ENCODE measurements around the gene SLC35F2. TPM values are rescaled to one million over a fixed set of nuclear protein-coding genes. Genes with fewer than 3 reads are reported as not detected.
"Not testable (repeated sequence)": the region's sequence is repeated elsewhere in the genome, so short reads cannot be mapped to it uniquely, and the experiment has no call there.

The SLC35F2 gene, protein sequence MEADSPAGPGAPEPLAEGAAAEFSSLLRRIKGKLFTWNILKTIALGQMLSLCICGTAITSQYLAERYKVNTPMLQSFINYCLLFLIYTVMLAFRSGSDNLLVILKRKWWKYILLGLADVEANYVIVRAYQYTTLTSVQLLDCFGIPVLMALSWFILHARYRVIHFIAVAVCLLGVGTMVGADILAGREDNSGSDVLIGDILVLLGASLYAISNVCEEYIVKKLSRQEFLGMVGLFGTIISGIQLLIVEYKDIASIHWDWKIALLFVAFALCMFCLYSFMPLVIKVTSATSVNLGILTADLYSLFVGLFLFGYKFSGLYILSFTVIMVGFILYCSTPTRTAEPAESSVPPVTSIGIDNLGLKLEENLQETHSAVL
- 1 to 10 TPM; 4.7 to 5.3 TPM for total RNA-seq

GRCh38 chr11:107858217-107859070 is at the start of gene SLC35F2:
Gene SLC35F2, minus strand, starts transcription at chr11:107858787. Its CDS starts 20 bp downstream, at chr11:107858767.
- Mint-ChIP-seq H3K27me3 (no peaks in the 10 kb centered on the region), H3K4me3 (peak within 1 kb of the TSS; percentile 95), H3K36me3 (no peaks in the 10 kb centered on the region), H3K9me3 (no peaks in the 10 kb centered on the region), H3K4me1 (peaks cover 14% of the 10 kb centered on the region), H3K27ac (peak within 1 kb of the TSS; percentile 83)
- ATAC-seq (ENCODE audit: low read depth) (peak; percentile 91), DNase-seq (peak; percentile 77)
- POLR2A ChIA-PET, result interaction anchor here (0.8 kb wide), 1 partner anchor 18 kb away, joined by 3 read pairs; no protein-coding TSS in a partner anchor

- no peak overlapping the region for H3K27ac Mint-ChIP-seq
These were observed 49.6 kb upstream of the SLC35F2 start for GRCh38 chr11:107908211-107908610.

DNA sequence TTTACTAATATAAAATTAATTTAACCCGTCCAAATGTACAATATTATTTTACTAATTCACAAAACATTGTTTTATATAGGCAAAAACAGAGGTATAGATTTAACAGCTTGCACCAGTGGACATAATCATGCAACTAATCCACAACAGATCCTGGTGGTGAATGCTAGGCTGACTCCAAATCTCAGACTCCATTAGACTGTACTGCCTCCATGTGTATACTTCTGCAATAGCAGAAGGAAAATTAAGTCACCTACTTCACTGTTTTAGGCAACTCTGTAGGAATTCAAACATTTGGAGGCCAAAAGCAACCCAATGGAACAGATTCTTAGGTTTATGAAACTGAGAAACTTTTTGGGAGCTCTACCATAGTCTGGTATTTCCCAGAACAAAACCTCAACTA is 39.7 kb upstream of the SLC35F2 start:
- no peak for ATAC-seq (ENCODE audit: low read depth)
- no peaks in the 10 kb centered on the region for H3K4me1 Mint-ChIP-seq

More at GRCh38 chr11:107908211-107908610, 49.6 kb upstream of the SLC35F2 start:
- Mint-ChIP-seq H3K4me3 (no peak overlapping the region), H3K36me3 (no peaks in the 10 kb centered on the region), H3K9me3 (peaks cover 1% of the 10 kb centered on the region), H3K27me3 (peaks cover 22% of the 10 kb centered on the region), H3K4me1 (no peaks in the 10 kb centered on the region)
- POLR2A ChIA-PET, result no interaction called here
- ATAC-seq (ENCODE audit: low read depth) (no peak), DNase-seq (no peak)

DNA sequence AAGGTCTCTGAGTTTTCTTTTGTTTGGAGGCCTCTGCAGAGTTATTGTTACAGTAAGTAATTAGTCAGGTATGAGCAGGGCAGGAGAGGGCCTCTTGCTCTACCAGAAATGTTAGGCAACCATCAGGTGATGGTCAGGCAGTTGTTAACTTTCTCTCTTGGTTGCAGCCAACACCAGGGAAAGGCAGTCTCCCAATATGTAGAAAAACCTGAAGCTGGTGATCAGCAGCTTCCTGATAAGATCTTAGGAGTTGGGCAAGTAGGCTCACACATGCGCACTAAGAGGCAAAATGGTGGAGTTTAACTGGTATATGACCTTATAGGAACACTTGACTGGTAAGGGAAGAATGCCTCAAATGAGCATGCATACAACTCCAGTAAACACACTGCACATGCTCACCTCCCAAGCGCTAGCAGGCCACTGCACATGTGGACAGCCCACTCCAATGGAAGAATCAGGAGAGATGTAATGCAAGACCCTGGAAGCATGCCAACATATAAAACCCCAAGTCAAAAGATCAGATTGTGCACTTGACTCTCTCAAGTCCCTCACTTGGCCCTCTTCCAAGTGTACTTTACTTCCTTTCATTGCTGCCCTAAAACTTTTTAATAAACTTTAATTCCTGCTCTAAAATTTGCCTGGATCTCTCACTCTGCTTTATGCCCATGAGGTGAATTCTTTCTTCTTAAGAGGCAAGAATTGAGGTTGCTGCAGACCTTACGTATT is 23.7 kb upstream of the SLC35F2 start:
- no peaks in the 10 kb centered on the region for H3K36me3 Mint-ChIP-seq
- H3K4me1 Mint-ChIP-seq, result no peaks in the 10 kb centered on the region
- no peak overlapping the region for H3K4me3 Mint-ChIP-seq
- H3K27ac Mint-ChIP-seq, result no peak overlapping the region
- DNase-seq (no peak), ATAC-seq (ENCODE audit: low read depth) (no peak)
- peaks cover 2% of the 10 kb centered on the region for H3K27me3 Mint-ChIP-seq
- H3K9me3 Mint-ChIP-seq, result peaks cover 4% of the 10 kb centered on the region
- POLR2A ChIA-PET, result no interaction called here

More for the DNA sequence above, 39.7 kb upstream of the SLC35F2 start:
- Mint-ChIP-seq H3K27me3 (peaks cover 10% of the 10 kb centered on the region), H3K27ac (no peak overlapping the region), H3K36me3 (no peaks in the 10 kb centered on the region), H3K9me3 (no peaks in the 10 kb centered on the region), H3K4me3 (no peak overlapping the region)
- DNase-seq, result no peak
- POLR2A ChIA-PET, result no interaction called here

- ATAC-seq (ENCODE audit: low read depth); H3K4me3 Mint-ChIP-seq; H3K27ac Mint-ChIP-seq; H3K4me1 Mint-ChIP-seq; POLR2A ChIA-PET; H3K27me3 Mint-ChIP-seq; DNase-seq; H3K36me3 Mint-ChIP-seq; H3K9me3 Mint-ChIP-seq: not testable (repeated sequence)
These were observed 22.9 kb upstream of the SLC35F2 start for GRCh38 chr11:107881471-107881870.

- POLR2A ChIA-PET, result no interaction called here
These were observed 17.6 kb upstream of the SLC35F2 start for GRCh38 chr11:107876141-107876540.

DNA sequence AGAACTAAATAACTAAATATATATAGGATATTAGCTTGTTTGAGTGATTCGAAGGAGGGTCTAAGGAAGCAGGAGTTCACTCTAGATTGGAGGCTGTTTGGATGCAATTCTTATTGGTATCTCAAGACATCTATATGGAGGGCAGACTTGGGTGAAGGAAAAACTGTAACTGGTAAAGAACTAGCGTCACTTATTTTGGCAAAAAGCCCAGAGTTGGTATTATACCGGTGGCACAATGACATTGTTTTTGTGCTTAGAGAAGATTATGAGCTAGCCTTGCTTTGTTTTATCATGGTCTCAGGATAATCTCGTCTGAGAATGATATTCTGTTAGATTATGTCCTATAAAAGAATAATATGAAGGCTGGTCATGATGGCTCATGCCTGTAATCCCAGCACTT is 6.0 kb upstream of the SLC35F2 start:
- Mint-ChIP-seq H3K9me3 (no peaks in the 10 kb centered on the region), H3K27me3 (peaks cover 6% of the 10 kb centered on the region), H3K27ac (no peak overlapping the region), H3K4me1 (peaks cover 2% of the 10 kb centered on the region), H3K4me3 (no peak overlapping the region), H3K36me3 (no peaks in the 10 kb centered on the region)
- ATAC-seq (ENCODE audit: low read depth) (no peak), DNase-seq (no peak)
- POLR2A ChIA-PET, result no interaction called here

More at GRCh38 chr11:107876141-107876540, 17.6 kb upstream of the SLC35F2 start:
- Mint-ChIP-seq H3K4me3 (no peak overlapping the region), H3K27me3 (peaks cover 2% of the 10 kb centered on the region), H3K36me3 (no peaks in the 10 kb centered on the region), H3K9me3 (peaks cover 3% of the 10 kb centered on the region), H3K27ac (no peak overlapping the region), H3K4me1 (no peaks in the 10 kb centered on the region)
- ATAC-seq (ENCODE audit: low read depth), result no peak
- no peak for DNase-seq

GRCh38 chr11:107860688-107861087 is 2.1 kb upstream of the SLC35F2 start:
- no peaks in the 10 kb centered on the region for H3K9me3 Mint-ChIP-seq
- no peak for DNase-seq
- no peaks in the 10 kb centered on the region for H3K36me3 Mint-ChIP-seq
- no peak overlapping the region for H3K4me3 Mint-ChIP-seq
- peaks cover 6% of the 10 kb centered on the region for H3K27me3 Mint-ChIP-seq
- no peak overlapping the region for H3K27ac Mint-ChIP-seq
- POLR2A ChIA-PET, result no interaction called here
- H3K4me1 Mint-ChIP-seq, result peaks cover 14% of the 10 kb centered on the region
- no peak for ATAC-seq (ENCODE audit: low read depth)

- DNase-seq; ATAC-seq (ENCODE audit: low read depth); H3K27me3 Mint-ChIP-seq; H3K27ac Mint-ChIP-seq; POLR2A ChIA-PET; H3K4me3 Mint-ChIP-seq; H3K36me3 Mint-ChIP-seq; H3K9me3 Mint-ChIP-seq: not testable (repeated sequence)
- H3K4me1 Mint-ChIP-seq, result peaks cover 14% of the 10 kb centered on the region
These were observed 1.6 kb upstream of the SLC35F2 start for GRCh38 chr11:107860240-107860620.

- Mint-ChIP-seq H3K36me3 (no peaks in the 10 kb centered on the region), H3K27ac (peak overlapping the region; percentile 83)
These were observed 1.1 kb upstream of the SLC35F2 start for GRCh38 chr11:107859459-107860239.

DNA sequence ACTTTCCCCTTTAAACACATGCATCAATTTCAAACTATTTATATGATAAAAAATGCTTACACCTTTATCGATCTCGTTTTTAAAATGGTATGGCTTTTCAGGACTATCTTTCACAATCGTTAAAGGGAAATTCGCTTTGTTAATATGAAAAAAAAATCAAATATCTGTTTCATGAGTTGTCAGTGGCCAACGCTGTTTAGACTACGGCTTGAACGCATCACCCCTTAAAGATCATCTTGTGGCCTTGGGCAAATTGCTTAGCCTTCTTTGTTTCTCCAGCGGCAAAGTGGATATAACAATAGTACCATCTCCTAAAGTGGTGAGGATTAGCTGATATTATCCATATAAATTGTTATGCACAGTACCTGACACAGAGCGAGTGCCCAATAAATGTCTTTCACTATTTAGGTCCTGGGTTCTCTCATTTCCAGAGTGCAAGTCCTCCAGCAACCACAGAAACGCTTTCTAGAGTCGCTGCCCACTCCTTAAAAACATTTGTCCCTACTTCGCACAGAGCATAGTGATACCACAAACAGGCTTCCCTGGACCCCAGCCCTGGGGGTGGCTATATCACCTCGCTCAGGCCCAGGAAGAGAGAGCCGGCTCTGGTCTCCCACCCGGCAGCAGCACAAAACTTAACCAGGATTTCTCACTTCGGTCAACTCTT is 904 bp downstream of the SLC35F2 start:
- Mint-ChIP-seq H3K27me3 (no peaks in the 10 kb centered on the region), H3K27ac (peak overlapping the region; percentile 77), H3K9me3 (no peaks in the 10 kb centered on the region), H3K36me3 (no peaks in the 10 kb centered on the region), H3K4me3 (peak overlapping the region; percentile 95), H3K4me1 (peaks cover 14% of the 10 kb centered on the region)
- POLR2A ChIA-PET, result interaction anchor here (0.8 kb wide), 1 partner anchor 17 kb away, joined by 3 read pairs; no protein-coding TSS in a partner anchor
- ATAC-seq (ENCODE audit: low read depth) (no peak), DNase-seq (no peak)

More at GRCh38 chr11:107859459-107860239, 1.1 kb upstream of the SLC35F2 start:
- ATAC-seq (ENCODE audit: low read depth) (no peak), DNase-seq (peak; percentile 42)
- Mint-ChIP-seq H3K4me3 (peak overlapping the region; percentile 95), H3K9me3 (no peaks in the 10 kb centered on the region), H3K27me3 (peaks cover 6% of the 10 kb centered on the region), H3K4me1 (peaks cover 14% of the 10 kb centered on the region)
- POLR2A ChIA-PET, result no interaction called here

DNA sequence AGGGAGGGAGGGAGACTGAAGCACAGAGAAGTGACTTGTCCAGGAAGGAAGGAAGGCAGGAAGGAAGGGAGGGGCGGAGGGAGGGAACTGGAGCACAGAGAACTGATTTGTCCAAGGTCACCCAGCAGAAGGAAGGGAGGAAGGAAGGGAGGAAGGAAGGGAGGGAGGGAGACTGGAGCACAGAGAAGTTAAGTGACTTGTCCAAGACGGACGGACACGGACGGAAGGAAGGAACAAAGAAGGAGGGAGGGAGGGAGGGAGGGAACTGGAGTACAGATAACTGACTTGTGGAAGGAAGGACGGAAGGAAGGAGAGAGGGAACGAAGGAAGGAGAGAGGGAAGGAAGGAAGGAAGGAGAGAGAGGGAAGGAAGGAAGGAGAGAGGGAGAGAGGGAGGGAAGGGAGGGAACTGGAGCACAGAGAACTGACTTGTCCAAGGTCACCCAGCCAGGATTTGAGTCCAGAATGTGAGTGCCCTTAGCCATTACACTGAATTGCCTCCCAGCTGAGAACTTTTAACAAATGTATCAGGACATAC is 1.5 kb downstream of the SLC35F2 start:
- H3K4me1 Mint-ChIP-seq, result peaks cover 14% of the 10 kb centered on the region
- H3K27ac Mint-ChIP-seq, result no peak overlapping the region
- peak overlapping the region; percentile 28 for H3K4me3 Mint-ChIP-seq
- POLR2A ChIA-PET, result no interaction called here
- ATAC-seq (ENCODE audit: low read depth) (no peak), DNase-seq (no peak)
- no peaks in the 10 kb centered on the region for H3K27me3 Mint-ChIP-seq
- H3K9me3 Mint-ChIP-seq, result no peaks in the 10 kb centered on the region
- no peaks in the 10 kb centered on the region for H3K36me3 Mint-ChIP-seq
